Measurements from ENCODE around the gene COPS6.

DNA sequence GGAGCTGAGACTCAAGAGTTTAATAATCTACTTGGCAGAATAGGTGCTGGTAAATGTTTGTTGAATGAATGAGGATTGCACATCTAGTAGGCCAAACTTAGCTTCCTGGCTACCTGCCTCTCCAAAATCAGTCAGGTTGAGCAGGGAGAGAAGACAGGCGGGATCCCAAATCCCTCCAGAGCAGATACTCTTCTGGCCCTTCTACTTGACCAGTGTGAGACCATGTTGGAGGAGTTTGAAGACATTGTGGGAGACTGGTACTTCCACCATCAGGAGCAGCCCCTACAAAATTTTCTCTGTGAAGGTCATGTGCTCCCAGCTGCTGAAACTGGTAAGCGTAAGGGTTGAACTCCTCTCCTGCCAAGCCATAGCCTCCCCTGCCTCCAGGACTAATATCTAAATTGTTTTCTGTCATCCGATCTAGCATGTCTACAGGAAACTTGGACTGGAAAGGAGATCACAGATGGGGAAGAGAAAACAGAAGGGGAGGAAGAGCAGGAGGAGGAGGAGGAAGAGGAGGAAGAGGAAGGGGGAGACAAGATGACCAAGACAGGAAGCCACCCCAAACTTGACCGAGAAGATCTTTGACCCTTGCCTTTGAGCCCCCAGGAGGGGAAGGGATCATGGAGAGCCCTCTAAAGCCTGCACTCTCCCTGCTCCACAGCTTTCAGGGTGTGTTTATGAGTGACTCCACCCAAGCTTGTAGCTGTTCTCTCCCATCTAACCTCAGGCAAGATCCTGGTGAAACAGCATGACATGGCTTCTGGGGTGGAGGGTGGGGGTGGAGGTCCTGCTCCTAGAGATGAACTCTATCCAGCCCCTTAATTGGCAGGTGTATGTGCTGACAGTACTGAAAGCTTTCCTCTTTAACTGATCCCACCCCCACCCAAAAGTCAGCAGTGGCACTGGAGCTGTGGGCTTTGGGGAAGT is 35.8 kb downstream of the COPS6 start:
- TF ChIP-seq, protein P1, sequence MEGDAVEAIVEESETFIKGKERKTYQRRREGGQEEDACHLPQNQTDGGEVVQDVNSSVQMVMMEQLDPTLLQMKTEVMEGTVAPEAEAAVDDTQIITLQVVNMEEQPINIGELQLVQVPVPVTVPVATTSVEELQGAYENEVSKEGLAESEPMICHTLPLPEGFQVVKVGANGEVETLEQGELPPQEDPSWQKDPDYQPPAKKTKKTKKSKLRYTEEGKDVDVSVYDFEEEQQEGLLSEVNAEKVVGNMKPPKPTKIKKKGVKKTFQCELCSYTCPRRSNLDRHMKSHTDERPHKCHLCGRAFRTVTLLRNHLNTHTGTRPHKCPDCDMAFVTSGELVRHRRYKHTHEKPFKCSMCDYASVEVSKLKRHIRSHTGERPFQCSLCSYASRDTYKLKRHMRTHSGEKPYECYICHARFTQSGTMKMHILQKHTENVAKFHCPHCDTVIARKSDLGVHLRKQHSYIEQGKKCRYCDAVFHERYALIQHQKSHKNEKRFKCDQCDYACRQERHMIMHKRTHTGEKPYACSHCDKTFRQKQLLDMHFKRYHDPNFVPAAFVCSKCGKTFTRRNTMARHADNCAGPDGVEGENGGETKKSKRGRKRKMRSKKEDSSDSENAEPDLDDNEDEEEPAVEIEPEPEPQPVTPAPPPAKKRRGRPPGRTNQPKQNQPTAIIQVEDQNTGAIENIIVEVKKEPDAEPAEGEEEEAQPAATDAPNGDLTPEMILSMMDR (IDR thresholded peaks at IDR 0.05) = no peak
- no peak for TF ChIP-seq EZH2 (IDR thresholded peaks at IDR 0.05)

All from neural progenitor cell (in vitro differentiated cells).